GM21390 (cell line): ENCODE results near the gene CLDN5.
"Not testable (repeated sequence)": the region's sequence is repeated elsewhere in the genome, so short reads cannot be mapped to it uniquely, and the experiment has no call there.

Source experiments
- ATAC-seq: cut with Tn5 transposase; IDR thresholded peaks from one replicate; pipeline ENCODE4 v1.9.1; 2021; ENCODE audit not compliant: unreplicated experiment

CLDN5 gene

DNA sequence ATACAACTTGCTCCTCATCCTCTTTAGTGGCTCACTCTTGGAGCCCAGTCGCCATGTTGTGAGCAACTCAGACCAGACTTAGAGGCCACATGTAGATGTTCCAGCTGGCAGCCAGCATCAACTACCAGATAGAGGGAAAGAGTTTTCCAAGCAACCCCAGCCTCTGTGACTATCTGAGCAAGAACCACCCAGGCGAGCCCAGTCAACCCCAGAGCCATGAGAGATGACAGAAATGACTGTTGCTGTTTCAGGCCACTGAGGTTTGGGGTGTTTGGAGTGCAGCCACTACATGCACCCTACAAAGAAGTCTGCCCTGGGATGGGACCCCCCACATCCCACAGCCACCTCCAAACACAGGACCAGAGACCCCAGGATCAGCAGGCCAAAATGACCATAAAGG, 24.8 kb upstream of the CLDN5 start:
- no peak for ATAC-seq

GRCh38 chr22:19548427-19548826, 24.2 kb upstream of the CLDN5 start:
- ATAC-seq, result not testable (repeated sequence)

GRCh38 chr22:19547620-19548019, 23.4 kb upstream of the CLDN5 start:
- ATAC-seq, result no peak

- no peak for ATAC-seq
Measured at GRCh38 chr22:19546680-19547079, 22.5 kb upstream of the CLDN5 start.

GRCh38 chr22:19545935-19546207, 21.7 kb upstream of the CLDN5 start:
- no peak for ATAC-seq

- ATAC-seq, result no peak
Measured at GRCh38 chr22:19543970-19544708, 19.9 kb upstream of the CLDN5 start.

DNA sequence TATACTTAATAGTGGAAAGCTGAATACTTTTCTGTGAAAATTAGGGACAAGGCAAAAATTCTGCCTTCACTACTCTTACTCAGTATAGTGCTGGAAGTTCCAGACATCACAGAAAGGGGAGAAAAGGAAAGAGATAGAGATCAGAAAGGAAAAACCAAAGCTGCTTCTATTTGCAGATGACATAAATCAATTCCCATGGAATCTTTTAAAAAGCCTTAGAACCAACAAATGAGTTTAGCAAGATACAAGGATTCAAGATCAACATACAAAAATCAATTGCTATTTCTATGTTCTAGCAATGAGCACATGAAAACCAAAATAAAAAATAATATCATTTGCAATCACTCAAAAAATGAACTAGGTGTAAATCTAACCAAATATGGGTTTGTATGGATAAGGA, 16.2 kb upstream of the CLDN5 start:
- no peak for ATAC-seq

- ATAC-seq, result no peak
Measured at GRCh38 chr22:19537941-19538488, 13.8 kb upstream of the CLDN5 start.

DNA sequence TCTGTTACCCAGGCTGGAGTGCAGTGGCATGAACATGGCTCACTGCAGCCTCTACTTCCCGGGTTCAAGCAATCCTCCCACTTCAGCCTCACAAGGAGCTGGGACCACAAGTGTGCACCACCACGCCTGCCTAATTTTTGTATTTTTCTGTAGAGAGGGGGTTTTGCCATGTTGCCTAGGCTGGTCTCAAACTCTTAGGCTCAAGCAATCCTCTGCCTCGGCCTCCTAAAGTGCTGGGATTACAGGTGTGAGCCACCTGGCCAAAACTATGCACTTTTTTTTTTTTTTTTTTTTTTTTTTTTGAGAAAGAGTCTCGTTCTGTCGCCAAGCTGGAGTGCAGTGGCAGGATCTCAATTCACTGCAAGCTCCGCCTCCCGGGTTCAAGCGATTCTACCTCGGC, 12.4 kb upstream of the CLDN5 start:
- no peak for ATAC-seq

DNA sequence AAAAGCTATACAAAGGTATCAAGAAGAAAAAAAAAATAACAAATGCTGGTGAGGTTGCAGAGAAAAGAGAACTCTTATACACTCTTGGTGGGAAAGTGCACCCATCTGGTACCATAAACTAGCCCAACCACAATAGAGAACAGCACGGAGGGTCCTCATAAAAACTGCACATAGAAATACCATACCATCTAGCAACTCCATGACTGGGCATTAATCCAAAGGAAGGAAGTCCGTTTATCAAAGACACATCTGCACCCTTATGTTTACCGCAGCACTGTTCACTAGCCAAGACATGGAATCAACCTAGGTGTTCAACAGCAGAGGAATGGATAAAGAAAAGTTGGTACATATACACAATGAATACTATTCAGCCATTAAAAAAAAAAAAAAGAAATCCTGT, 10.8 kb upstream of the CLDN5 start:
- ATAC-seq, result no peak

DNA sequence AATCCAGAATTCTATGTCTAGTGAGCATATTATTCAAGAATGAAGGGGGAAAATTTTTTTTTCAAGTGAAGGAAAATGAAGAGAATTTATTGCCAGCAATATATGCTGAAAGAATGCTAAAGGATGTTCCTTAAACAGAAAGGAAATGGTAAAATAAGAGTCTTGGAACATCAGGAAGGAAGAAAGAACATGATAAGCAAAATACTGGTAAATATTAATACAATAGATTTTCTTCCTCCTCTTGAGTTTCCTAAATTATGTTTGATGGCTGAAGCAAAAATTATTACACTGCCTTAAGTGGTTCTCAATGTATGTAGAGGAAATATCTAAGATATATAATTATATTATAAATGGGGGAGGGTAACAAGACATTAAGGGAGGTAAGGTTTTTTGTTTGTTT, 9.6 kb upstream of the CLDN5 start:
- no peak for ATAC-seq

- no peak for ATAC-seq
Measured at GRCh38 chr22:19533049-19533626, 8.9 kb upstream of the CLDN5 start.

DNA sequence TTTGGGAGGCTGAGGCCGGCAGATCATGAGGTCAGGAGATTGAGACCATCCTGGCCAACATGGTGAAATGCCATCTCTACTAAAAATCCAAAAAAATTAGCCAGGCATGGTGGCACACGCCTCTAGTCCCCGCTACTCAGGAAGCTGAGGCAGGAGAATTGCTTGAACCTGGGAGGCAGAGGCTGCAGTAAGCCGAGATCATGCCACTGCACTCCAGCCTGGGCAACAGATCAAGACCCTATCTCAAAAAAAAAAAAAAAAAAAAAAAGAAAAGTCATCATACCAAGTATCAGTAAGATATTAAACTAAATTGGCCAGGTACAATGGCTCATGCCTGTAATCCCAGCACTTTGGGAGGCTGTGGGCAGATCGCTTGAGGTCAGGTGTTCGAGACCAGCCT, 7.1 kb upstream of the CLDN5 start:
- not testable (repeated sequence) for ATAC-seq

GRCh38 chr22:19530751-19531150, 6.5 kb upstream of the CLDN5 start:
- no peak for ATAC-seq

DNA sequence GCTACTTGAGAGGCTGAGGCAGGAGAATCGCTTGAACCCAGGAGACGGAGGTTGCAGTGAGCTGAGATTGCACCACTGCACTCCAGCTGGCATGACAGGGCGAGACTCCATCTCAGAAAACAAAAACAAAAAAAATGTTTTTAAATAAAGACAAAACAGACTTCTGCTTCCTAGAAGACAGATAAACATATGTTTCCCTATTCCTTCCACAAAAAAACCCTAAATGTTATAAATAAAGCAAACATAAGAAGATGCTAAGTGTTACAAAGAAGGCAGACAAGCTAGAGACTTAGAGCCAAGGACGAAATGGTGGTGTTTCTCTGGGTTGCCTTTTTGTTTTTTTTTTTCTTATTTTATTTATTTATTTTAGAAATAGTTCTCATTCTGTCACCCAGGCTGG, 5.6 kb upstream of the CLDN5 start:
- no peak for ATAC-seq

- ATAC-seq, result no peak
Measured at GRCh38 chr22:19527861-19528417, 3.7 kb upstream of the CLDN5 start.

DNA sequence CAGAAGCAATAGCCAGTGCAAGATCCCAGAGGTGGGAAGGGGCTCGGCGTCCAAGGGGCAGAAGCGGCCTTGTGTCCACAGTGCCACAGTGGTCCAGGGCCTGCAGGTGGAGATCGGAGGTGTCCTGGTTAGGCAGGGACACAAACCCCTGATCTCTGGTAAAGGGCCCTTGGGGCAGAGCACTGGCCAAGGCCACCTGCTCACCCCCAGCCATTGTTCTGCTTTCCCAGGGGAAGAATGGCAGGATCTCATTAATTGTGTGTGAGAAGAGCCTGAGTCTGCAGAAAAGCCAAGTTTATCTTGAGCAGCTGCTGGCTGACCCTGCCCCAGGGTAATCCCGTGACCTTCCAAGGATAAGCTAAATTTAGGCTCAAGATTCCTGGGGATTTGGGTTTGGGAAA, 3.1 kb upstream of the CLDN5 start:
- no peak for ATAC-seq

DNA sequence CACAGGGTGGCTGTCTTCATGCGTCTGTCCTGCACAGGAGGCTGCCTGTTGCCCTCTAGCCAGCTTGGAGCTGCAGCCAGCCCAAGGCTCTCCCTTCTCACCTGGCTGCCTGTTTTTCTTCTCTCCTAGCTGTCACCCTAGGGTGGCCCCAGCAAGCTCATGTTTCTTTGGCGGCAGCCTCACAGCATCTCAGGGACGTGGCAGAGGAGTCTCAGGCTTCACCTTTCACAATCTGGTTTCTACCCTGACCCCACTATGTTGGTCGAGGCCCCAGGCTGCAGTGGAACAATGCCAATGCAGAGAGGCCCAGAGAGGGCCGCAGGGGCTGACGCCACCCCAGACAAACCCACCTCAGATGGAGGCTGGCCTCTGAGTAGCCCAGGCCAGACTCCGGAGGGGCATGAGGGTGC, 2.5 kb upstream of the CLDN5 start:
- no peak for ATAC-seq

DNA sequence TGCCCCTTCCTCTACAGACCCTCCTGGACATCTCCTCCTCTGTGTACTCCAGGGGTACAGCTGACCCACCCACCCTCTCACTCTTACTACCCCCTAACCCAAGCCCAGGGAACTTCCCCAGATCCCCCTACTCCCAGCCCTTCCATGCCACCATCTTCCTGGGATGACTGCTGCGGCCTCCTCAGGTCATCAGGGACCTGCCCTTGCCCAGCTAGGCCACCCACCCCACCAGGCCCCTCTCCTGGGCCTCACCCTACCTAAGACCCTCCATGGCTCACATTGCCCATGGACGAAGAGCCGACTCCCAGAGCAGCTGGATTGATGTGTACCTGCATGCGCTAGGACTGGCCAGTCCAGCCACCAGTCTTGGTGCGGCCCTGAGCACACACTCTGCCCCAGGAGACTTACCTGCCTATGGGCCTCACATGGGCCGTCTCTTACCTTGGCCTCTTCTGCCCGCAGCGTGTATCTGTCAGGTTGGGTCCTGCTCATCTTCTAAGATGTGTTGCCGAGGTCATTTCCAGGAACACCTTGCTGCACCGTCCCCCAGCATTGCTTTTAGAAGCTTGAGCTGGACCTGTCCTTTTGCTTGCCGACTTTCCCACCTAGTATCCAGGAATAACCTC, 2.0 kb upstream of the CLDN5 start:
- no peak for ATAC-seq

DNA sequence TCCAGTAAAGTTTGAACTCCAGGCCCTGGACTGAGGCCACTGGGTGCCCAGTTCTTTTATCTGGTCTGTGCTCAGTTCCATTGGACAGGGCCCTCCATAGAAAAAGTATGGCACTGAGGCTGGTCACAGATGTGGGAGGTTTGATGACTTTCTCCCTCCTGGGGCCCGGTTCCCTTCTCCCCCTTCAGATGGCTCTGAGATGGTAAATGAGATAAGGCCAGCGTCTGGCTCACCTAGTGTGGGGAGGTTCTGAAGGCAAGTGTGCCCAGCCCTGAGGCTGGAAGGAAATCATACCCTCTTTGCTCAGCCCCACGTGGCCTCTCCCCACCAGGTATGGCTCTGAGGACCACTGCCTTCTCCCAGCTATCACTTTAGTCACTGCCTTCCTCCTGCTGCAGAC, 1.5 kb upstream of the CLDN5 start:
- ATAC-seq, result no peak

GRCh38 chr22:19525116-19525660, 978 bp upstream of the CLDN5 start:
- no peak for ATAC-seq
